Liver (tissue), 3 donors: Measurements from ENCODE around the gene LCP2.

Experiments
- ATF3 ChIP-seq: IDR thresholded peaks from 2 replicates; pipeline ENCODE4 v1.6.1; 2016; ENCODE audit warnings: antibody characterized with exemption
- CTCF ChIP-seq: fragments of 150-350 bp; IDR thresholded peaks from 2 replicates; pipeline ENCODE4 v1.5.1; 2017; ENCODE audit warnings: improper control_type of control experiment, low read depth, low read length; ENCODE audit not compliant: missing input control
- FOXA1 ChIP-seq: IDR thresholded peaks from 2 replicates; pipeline ENCODE4 v1.6.1; 2016; ENCODE audit warnings: antibody characterized with exemption
- GABPA ChIP-seq, 2 donors: IDR thresholded peaks in 1 of 2; conservative IDR thresholded peaks in 1 of 2; 2 replicates each; pipeline ENCODE4 v1.6.1; 2016; ENCODE audit warnings: antibody characterized with exemption in 2 of 2, mild to moderate bottlenecking in 1 of 2, moderate library complexity in 1 of 2
- HNF4G ChIP-seq: IDR thresholded peaks from 2 replicates; pipeline ENCODE4 v1.6.1; 2016; ENCODE audit warnings: antibody characterized with exemption
- JUND ChIP-seq, 2 donors: IDR thresholded peaks; 2 replicates each; pipeline ENCODE4 v1.6.1; 2016; ENCODE audit warnings: antibody characterized with exemption in 2 of 2
- MAX ChIP-seq: IDR thresholded peaks from 2 replicates; pipeline ENCODE4 v1.6.1; 2016; ENCODE audit warnings: antibody characterized with exemption
- RAD21 ChIP-seq, 2 donors: IDR thresholded peaks; 2 replicates each; pipeline ENCODE4 v1.6.1; 2016; ENCODE audit warnings: antibody characterized with exemption in 2 of 2, mild to moderate bottlenecking in 2 of 2
- REST ChIP-seq: IDR thresholded peaks from 2 replicates; pipeline ENCODE4 v1.6.1; 2016; ENCODE audit warnings: antibody characterized with exemption, mild to moderate bottlenecking
- SP1 ChIP-seq: IDR thresholded peaks from 2 replicates; pipeline ENCODE4 v1.6.1; 2018; ENCODE audit warnings: antibody characterized with exemption, mild to moderate bottlenecking
- TAF1 ChIP-seq: conservative IDR thresholded peaks from 2 replicates; pipeline ENCODE4 v1.6.1; 2016; ENCODE audit warnings: antibody characterized with exemption, mild to moderate bottlenecking
- YY1 ChIP-seq: IDR thresholded peaks from 2 replicates; pipeline ENCODE4 v1.6.1; 2016; ENCODE audit warnings: antibody characterized with exemption, mild to moderate bottlenecking
- ZBTB33 ChIP-seq: IDR thresholded peaks from 2 replicates; pipeline ENCODE4 v1.6.1; 2016; ENCODE audit warnings: antibody characterized with exemption
- donor health status: healthy.
- donor health status: healthy.

GRCh38 chr5:170257370-170257769, 40.2 kb downstream of the LCP2 start:
- TF ChIP-seq CTCF (no peak), FOXA1 (no peak), MAX (no peak), RAD21 (IDR thresholded peaks at IDR 0.05) (no peak), YY1 (no peak), REST (no peak), JUND (IDR thresholded peaks at IDR 0.05) (no peak), TAF1 (no peak), ZBTB33 (no peak), GABPA (IDR thresholded peaks at IDR 0.05 in 1 of 2, conservative IDR thresholded peaks at IDR 0.05 in 1 of 2) (no peak), SP1 (no peak), ATF3 (no peak), HNF4G (no peak)
